IPS-NIHi11 (cell line): Measurements from ENCODE around the gene IRX6.
A peak's percentile ranks its signal among the peaks of the same experiment; 100 is the strongest.

Experiments
- DNase-seq: peaks from one replicate; pipeline ENCODE4 v3.0.0; 2012; ENCODE audit warnings: mixed read lengths, low spot score

Gene IRX6

GRCh38 chr16:55323637-55324271, at the start of gene IRX6:
TSS of gene IRX6 (plus strand) at chr16:55324203. CDS start at chr16:55325092, 889 bp downstream.
- DNase-seq: peak; percentile 74

GRCh38 chr16:55274391-55274790, 49.6 kb upstream of the IRX6 start:
- DNase-seq: no peak

GRCh38 chr16:55275167-55275566, 48.8 kb upstream of the IRX6 start:
- DNase-seq: no peak

GRCh38 chr16:55275869-55276268, 48.1 kb upstream of the IRX6 start:
- no peak for DNase-seq

- no peak for DNase-seq
Observed at GRCh38 chr16:55277536-55277935, 46.5 kb upstream of the IRX6 start.

- no peak for DNase-seq
Observed at GRCh38 chr16:55279598-55279997, 44.4 kb upstream of the IRX6 start.

GRCh38 chr16:55280587-55280986, 43.4 kb upstream of the IRX6 start:
- no peak for DNase-seq

- no peak for DNase-seq
Observed at GRCh38 chr16:55282441-55282840, 41.6 kb upstream of the IRX6 start.

GRCh38 chr16:55283812-55284717, 39.9 kb upstream of the IRX6 start:
- no peak for DNase-seq

- DNase-seq: no peak
Observed at GRCh38 chr16:55284718-55285099, 39.3 kb upstream of the IRX6 start.

GRCh38 chr16:55285586-55285985, 38.4 kb upstream of the IRX6 start:
- DNase-seq: no peak

GRCh38 chr16:55289353-55289752, 34.6 kb upstream of the IRX6 start:
- DNase-seq: no peak

- DNase-seq: no peak
Observed at GRCh38 chr16:55291847-55292246, 32.2 kb upstream of the IRX6 start.

- DNase-seq: peak; percentile 49
Observed at GRCh38 chr16:55292491-55292890, 31.5 kb upstream of the IRX6 start.

GRCh38 chr16:55294129-55294528, 29.9 kb upstream of the IRX6 start:
- DNase-seq: no peak

GRCh38 chr16:55294931-55295342, 29.1 kb upstream of the IRX6 start:
- no peak for DNase-seq

GRCh38 chr16:55297062-55297909, 26.7 kb upstream of the IRX6 start:
- no peak for DNase-seq

- DNase-seq: no peak
Observed at GRCh38 chr16:55297910-55298479, 26.0 kb upstream of the IRX6 start.

GRCh38 chr16:55301385-55302008, 22.5 kb upstream of the IRX6 start:
- no peak for DNase-seq

- DNase-seq: peak; percentile 48
Observed at GRCh38 chr16:55302635-55303034, 21.4 kb upstream of the IRX6 start.

GRCh38 chr16:55308973-55309372, 15.0 kb upstream of the IRX6 start:
- DNase-seq: no peak

GRCh38 chr16:55322327-55322726, 1.7 kb upstream of the IRX6 start:
- DNase-seq: no peak
